ENCODE results near the gene ADGRD2. TPM values are rescaled to one million over a fixed set of nuclear protein-coding genes. Genes with fewer than 3 reads are reported as not detected.

The ADGRD2 gene
- polyA plus RNA-seq, 2 of the 4 experiments (the other 2 are of a cell fraction) = not detected

DNA sequence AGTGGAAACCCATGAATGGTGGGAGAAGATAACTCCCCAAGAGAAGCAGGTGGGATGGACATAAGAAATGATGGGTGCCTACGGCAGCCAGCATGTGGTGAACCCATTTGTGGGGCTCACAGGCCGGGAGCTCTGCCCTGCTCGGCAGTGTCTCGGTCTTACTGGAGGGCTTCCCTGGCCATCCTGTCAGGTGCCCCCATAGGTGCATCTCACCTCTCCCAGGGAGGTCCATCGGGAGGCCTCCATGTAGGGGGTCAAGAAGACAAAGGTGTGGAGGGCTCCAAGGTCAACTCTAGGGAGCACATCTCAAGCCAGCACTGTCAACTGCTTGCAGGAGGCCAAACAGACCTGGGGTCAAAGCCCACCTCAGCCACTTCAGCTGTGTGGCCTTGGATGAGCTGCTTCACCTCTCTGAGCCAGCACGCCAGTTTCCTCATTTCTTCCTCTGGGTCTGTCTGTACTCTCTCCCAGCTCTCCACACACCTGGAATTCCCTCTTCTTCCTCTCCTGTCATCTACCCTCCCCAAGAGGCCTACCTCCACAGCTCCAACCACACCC is 10.5 kb upstream of the ADGRD2 start:
- CTCF ChIA-PET = interaction anchor here (1.1 to 2.7 kb wide), 5 partner anchors 11 to 97 kb away, joined by 3 to 7 read pairs (median 5); no protein-coding TSS in a partner anchor

DNA sequence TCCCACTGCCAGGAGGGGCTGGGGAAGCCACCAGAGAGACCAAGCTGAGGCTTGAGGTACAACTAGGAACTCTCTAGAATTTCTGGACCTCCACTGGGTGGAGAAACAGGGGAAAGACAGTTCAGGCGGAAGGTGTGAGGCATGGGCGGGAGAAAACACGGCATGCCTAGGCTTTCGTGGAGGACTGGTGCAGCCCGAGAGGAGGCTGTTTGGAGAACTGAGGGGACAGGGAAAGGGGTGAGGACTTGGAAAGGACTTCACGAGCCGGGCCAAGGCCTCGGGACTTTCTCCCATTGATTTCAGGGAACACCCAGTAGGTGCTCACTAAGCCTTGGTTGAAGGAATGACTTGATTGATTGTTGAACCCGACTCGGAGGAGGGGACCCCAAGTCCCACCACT is 9.5 kb upstream of the ADGRD2 start:
- TF ChIP-seq HOXA7 (CRISPR knock-in tag; IDR thresholded peaks at IDR 0.05) = no peak
- no peak for TF ChIP-seq BHLHE40 (IDR thresholded peaks at IDR 0.05; ENCODE audit: low read depth, low read length)
- TF ChIP-seq CHD2 (IDR thresholded peaks at IDR 0.05; ENCODE audit: low read length, partially characterized antibody) = no peak
- TF ChIP-seq, protein P1, sequence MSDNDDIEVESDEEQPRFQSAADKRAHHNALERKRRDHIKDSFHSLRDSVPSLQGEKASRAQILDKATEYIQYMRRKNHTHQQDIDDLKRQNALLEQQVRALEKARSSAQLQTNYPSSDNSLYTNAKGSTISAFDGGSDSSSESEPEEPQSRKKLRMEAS (IDR thresholded peaks at IDR 0.05) = no peak
- no peak for TF ChIP-seq RARB (CRISPR knock-in tag; IDR thresholded peaks at IDR 0.05)
- no peak for TF ChIP-seq NR3C1 (IDR thresholded peaks at IDR 0.05)
- no peak for TF ChIP-seq ZFP36 (IDR thresholded peaks at IDR 0.05; ENCODE audit: borderline replicate concordance, partially characterized antibody)
- TF ChIP-seq FOSB (CRISPR knock-in tag; IDR thresholded peaks at IDR 0.05) = no peak
- TF ChIP-seq SMC3 (IDR thresholded peaks at IDR 0.05) = no peak
- TF ChIP-seq HOXB13 (CRISPR knock-in tag; IDR thresholded peaks at IDR 0.05; ENCODE audit: low read depth) = no peak
- TF ChIP-seq ZC3H11A (IDR thresholded peaks at IDR 0.05) = no peak
- no peak for TF ChIP-seq FOSL2 (IDR thresholded peaks at IDR 0.05)
- TF ChIP-seq FOSL2 (CRISPR knock-in tag; IDR thresholded peaks at IDR 0.05) = no peak
- no peak for TF ChIP-seq PHF8 (IDR thresholded peaks at IDR 0.05; ENCODE audit: borderline replicate concordance, low read depth)
- TF ChIP-seq ZNF302 (CRISPR knock-in tag; IDR thresholded peaks at IDR 0.05) = no peak
- TF ChIP-seq NFE2L2 (conservative IDR thresholded peaks at IDR 0.05; ENCODE audit: low read length) = no peak
- TF ChIP-seq RFX5 (IDR thresholded peaks at IDR 0.05) = no peak
- no peak for ATAC-seq
- WGBS (ENCODE audit: missing lambda C conversion rate) = 62% methylated on average over 10 of the region's 10 CpGs
- CTCF ChIA-PET = interaction anchor here (0.5 to 2.7 kb wide), 6 partner anchors 12 to 96 kb away, joined by 3 to 9 read pairs (median 6); no protein-coding TSS in a partner anchor
- no peaks in the 10 kb centered on the region; the same call in 2 of the 3 replicates for H3K9me3 ChIP-seq
- POLR2A ChIA-PET = no interaction called here
- FAIRE-seq = no peak
- H3K4me3 ChIP-seq = no peak overlapping the region
- no peak for DNase-seq (ENCODE audit: low read depth in 1 of 2, low spot score in 1 of 2)
- no peaks in the 10 kb centered on the region for H3K4me1 ChIP-seq
- no peak overlapping the region for H3K27ac ChIP-seq
- H3K4me2 ChIP-seq = no peak overlapping the region

More for the DNA sequence above, 10.5 kb upstream of the ADGRD2 start:
- FAIRE-seq (no peak), ATAC-seq (no peak), DNase-seq (ENCODE audit: low read depth in 1 of 2, low spot score in 1 of 2) (no peak)
- Histone ChIP-seq H3K4me3 (no peak overlapping the region), H3K27ac (no peak overlapping the region), H3K4me1 (no peaks in the 10 kb centered on the region), H3K4me2 (no peak overlapping the region), H3K9me3 (no peaks in the 10 kb centered on the region; the same call in 2 of the 3 replicates)
- POLR2A ChIA-PET = no interaction called here
- TF ChIP-seq ESRRA (IDR thresholded peaks at IDR 0.05; ENCODE audit: borderline replicate concordance, low read length) (no peak), HOXB13 (CRISPR knock-in tag; IDR thresholded peaks at IDR 0.05; ENCODE audit: low read depth) (no peak), MYC (IDR thresholded peaks at IDR 0.05; ENCODE audit: borderline replicate concordance, low read length) (no peak), KDM1A (IDR thresholded peaks at IDR 0.05; ENCODE audit: low read depth) (no peak), ZNF302 (CRISPR knock-in tag; IDR thresholded peaks at IDR 0.05) (no peak), MAFK (IDR thresholded peaks at IDR 0.05; ENCODE audit: partially characterized antibody) (no peak), CHD4 (IDR thresholded peaks at IDR 0.05; ENCODE audit: borderline replicate concordance) (no peak), NPAS2 (CRISPR knock-in tag; IDR thresholded peaks at IDR 0.05; ENCODE audit: borderline replicate concordance) (no peak)
- TF ChIP-seq, protein P2, sequence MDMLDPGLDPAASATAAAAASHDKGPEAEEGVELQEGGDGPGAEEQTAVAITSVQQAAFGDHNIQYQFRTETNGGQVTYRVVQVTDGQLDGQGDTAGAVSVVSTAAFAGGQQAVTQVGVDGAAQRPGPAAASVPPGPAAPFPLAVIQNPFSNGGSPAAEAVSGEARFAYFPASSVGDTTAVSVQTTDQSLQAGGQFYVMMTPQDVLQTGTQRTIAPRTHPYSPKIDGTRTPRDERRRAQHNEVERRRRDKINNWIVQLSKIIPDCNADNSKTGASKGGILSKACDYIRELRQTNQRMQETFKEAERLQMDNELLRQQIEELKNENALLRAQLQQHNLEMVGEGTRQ (IDR thresholded peaks at IDR 0.05) = no peak
- TF ChIP-seq, protein P3, sequence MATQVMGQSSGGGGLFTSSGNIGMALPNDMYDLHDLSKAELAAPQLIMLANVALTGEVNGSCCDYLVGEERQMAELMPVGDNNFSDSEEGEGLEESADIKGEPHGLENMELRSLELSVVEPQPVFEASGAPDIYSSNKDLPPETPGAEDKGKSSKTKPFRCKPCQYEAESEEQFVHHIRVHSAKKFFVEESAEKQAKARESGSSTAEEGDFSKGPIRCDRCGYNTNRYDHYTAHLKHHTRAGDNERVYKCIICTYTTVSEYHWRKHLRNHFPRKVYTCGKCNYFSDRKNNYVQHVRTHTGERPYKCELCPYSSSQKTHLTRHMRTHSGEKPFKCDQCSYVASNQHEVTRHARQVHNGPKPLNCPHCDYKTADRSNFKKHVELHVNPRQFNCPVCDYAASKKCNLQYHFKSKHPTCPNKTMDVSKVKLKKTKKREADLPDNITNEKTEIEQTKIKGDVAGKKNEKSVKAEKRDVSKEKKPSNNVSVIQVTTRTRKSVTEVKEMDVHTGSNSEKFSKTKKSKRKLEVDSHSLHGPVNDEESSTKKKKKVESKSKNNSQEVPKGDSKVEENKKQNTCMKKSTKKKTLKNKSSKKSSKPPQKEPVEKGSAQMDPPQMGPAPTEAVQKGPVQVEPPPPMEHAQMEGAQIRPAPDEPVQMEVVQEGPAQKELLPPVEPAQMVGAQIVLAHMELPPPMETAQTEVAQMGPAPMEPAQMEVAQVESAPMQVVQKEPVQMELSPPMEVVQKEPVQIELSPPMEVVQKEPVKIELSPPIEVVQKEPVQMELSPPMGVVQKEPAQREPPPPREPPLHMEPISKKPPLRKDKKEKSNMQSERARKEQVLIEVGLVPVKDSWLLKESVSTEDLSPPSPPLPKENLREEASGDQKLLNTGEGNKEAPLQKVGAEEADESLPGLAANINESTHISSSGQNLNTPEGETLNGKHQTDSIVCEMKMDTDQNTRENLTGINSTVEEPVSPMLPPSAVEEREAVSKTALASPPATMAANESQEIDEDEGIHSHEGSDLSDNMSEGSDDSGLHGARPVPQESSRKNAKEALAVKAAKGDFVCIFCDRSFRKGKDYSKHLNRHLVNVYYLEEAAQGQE (IDR thresholded peaks at IDR 0.05) = no peak
- 87% methylated on average over 6 of the region's 6 CpGs for WGBS (ENCODE audit: missing lambda C conversion rate)
